HepG2 (cell line): Measurements from ENCODE around the gene EVC. TPM values are rescaled to one million over a fixed set of nuclear protein-coding genes. Genes with fewer than 3 reads are reported as not detected.

Source experiments
- ATAC-seq: fragments of 200-7000 bp; cut with Tn5 transposase; 3 replicates; pipeline ENCODE4 v1.9.1; 2020; ENCODE audit warnings: mild to moderate bottlenecking, moderate library complexity
- BruUV-seq: library from RNA; stranded (reverse); fragments of 400-500 nt; replicated peaks from 2 replicates; lab custom pipeline; 2021; lab: Mats Ljungman, UMichigan
- CTCF ChIA-PET: fragments of 300-600 bp; formaldehyde crosslinking; extraction: SDS; loops from one replicate; lab custom pipeline; 2021; ENCODE audit warnings: low total read pairs, inconsistent platforms, low intra/inter-chr PET ratio; lab: Yijun Ruan, JAX
- POLR2A ChIA-PET: fragments of 350-600 bp; sonication (Branson Sonifier 250); formaldehyde crosslinking; loops from one replicate; lab custom pipeline; 2020; ENCODE audit warnings: antibody characterized with exemption, inconsistent platforms; lab: Yijun Ruan, JAX
- DNase-seq: peaks from one replicate; pipeline ENCODE4 v3.0.0-alpha.2; 2015; ENCODE audit warnings: low spot score
- FAIRE-seq: peaks from 3 replicates; lab custom pipeline; 2011; peaks lifted over from hg19 to GRCh38; lab: Jason Lieb, UNC
- H2AFZ ChIP-seq: one replicate; pipeline ENCODE4 v1.6.1; 2011; ENCODE audit warnings: low read length, inconsistent platforms
- H3K27ac ChIP-seq: fragments of 300-600 bp; 3 replicates; pipeline ENCODE4 v1.8.0; 2011; ENCODE audit warnings: mixed run types, mild to moderate bottlenecking, mixed read lengths, low read length, inconsistent platforms; ENCODE audit not compliant: insufficient read depth; ENCODE audit errors: extremely low read length
- H3K27me3 ChIP-seq, 2 experiments: fragments of 200-600 bp in 1 of 2; 2 replicates in 1 of 2; 3 replicates in 1 of 2; pipeline versions ENCODE4 v1.6.0 to v1.8.0; 2011; ENCODE audit warnings: low read length in 2 of 2, mild to moderate bottlenecking in 2 of 2, moderate library complexity in 2 of 2, inconsistent platforms in 1 of 2; ENCODE audit not compliant: insufficient read depth in 2 of 2, control insufficient read depth in 1 of 2
- H3K36me3 ChIP-seq, 2 experiments: fragments of 200-600 bp in 1 of 2; replicated peaks in 1 of 2; 2 replicates in 1 of 2; 3 replicates in 1 of 2; pipeline versions ENCODE4 v1.5.1 to v1.8.0; 2011; ENCODE audit warnings: low read length in 2 of 2, inconsistent platforms in 1 of 2; ENCODE audit not compliant: insufficient read depth in 2 of 2, control insufficient read depth in 1 of 2
- H3K4me1 ChIP-seq: 2 replicates; pipeline ENCODE4 v1.5.1; 2012; ENCODE audit warnings: low read length, inconsistent platforms; ENCODE audit not compliant: insufficient read depth
- H3K4me2 ChIP-seq: 2 replicates; pipeline ENCODE4 v1.6.0; 2011; ENCODE audit warnings: low read depth, low read length, inconsistent platforms
- H3K4me3 ChIP-seq, 3 experiments: fragments of 200-600 bp in 1 of 3; sonication (generic), shearing (Covaris generic) in 1 of 3; replicated peaks in 1 of 3; 2 replicates each; pipeline ENCODE4 v1.5.1; 2011 to 2016; ENCODE audit warnings: low read length in 3 of 3, inconsistent platforms in 2 of 3, low read depth in 2 of 3, mild to moderate bottlenecking in 2 of 3, control low read depth in 1 of 3, mixed read lengths in 1 of 3; ENCODE audit not compliant: insufficient read depth in 1 of 3
- H3K79me2 ChIP-seq: one replicate; pipeline ENCODE4 v1.6.1; 2011; ENCODE audit warnings: low read length, inconsistent platforms; ENCODE audit not compliant: insufficient read depth
- H3K9ac ChIP-seq: 2 replicates; pipeline ENCODE4 v1.6.0; 2011; ENCODE audit warnings: mild to moderate bottlenecking, low read depth, low read length, inconsistent platforms; ENCODE audit not compliant: insufficient read depth
- H3K9me3 ChIP-seq: 2 replicates; pipeline ENCODE4 v1.5.1; 2012; ENCODE audit warnings: mild to moderate bottlenecking, low read length
- H4K20me1 ChIP-seq: 2 replicates; pipeline ENCODE4 v1.6.0; 2011; ENCODE audit warnings: inconsistent platforms, mild to moderate bottlenecking, low read length, moderate library complexity; ENCODE audit not compliant: insufficient read depth
- CEBPG ChIP-seq: IDR thresholded peaks from 2 replicates; pipeline ENCODE4 v1.6.1; 2016
- GATA4 ChIP-seq: sonication (generic); IDR thresholded peaks from 2 replicates; pipeline ENCODE4 v1.6.1; 2016; ENCODE audit warnings: antibody characterized with exemption, low read depth, borderline replicate concordance
- HDAC2 ChIP-seq: sonication (generic); formaldehyde crosslinking; IDR thresholded peaks from 2 replicates; pipeline ENCODE4 v1.4.0; 2020; ENCODE audit warnings: missing genetic modification reagents
- HNF4G ChIP-seq, 2 experiments: sonication (generic) in 1 of 2; formaldehyde crosslinking in 1 of 2; IDR thresholded peaks; 2 replicates each; pipeline versions ENCODE4 v1.4.0 to v1.6.1; 2011 to 2020; ENCODE audit warnings: borderline replicate concordance in 2 of 2, low read depth in 2 of 2, mild to moderate bottlenecking in 2 of 2, low read length in 1 of 2, missing genetic modification reagents in 1 of 2, moderate library complexity in 1 of 2
- SETDB1 ChIP-seq: sonication (generic); formaldehyde crosslinking; IDR thresholded peaks from 2 replicates; pipeline ENCODE4 v1.5.1; 2020; ENCODE audit warnings: missing genetic modification reagents, mild to moderate bottlenecking, borderline replicate concordance
- TEAD2 ChIP-seq: sonication (generic); formaldehyde crosslinking; IDR thresholded peaks from 2 replicates; pipeline ENCODE4 v1.9.0; 2021; ENCODE audit warnings: missing genetic modification reagents
- ZNF337 ChIP-seq: sonication (generic); formaldehyde crosslinking; IDR thresholded peaks from 2 replicates; pipeline ENCODE4 v1.5.1; 2020; ENCODE audit warnings: missing genetic modification reagents, low read depth, mild to moderate bottlenecking, borderline replicate concordance
- ZNF44 ChIP-seq: sonication (generic); formaldehyde crosslinking; IDR thresholded peaks from 2 replicates; pipeline ENCODE4 v1.5.1; 2020; ENCODE audit warnings: mild to moderate bottlenecking, missing genetic modification reagents
- ZNF530 ChIP-seq: sonication (generic); formaldehyde crosslinking; IDR thresholded peaks from 2 replicates; pipeline ENCODE4 v1.5.0; 2020; ENCODE audit warnings: low read depth, mild to moderate bottlenecking, missing genetic modification reagents
- ZNF564 ChIP-seq: sonication (generic); formaldehyde crosslinking; IDR thresholded peaks from 2 replicates; pipeline ENCODE4 v1.8.1; 2023; ENCODE audit warnings: mild to moderate bottlenecking, missing genetic modification reagents
- ZNF674 ChIP-seq: sonication (generic); formaldehyde crosslinking; IDR thresholded peaks from 2 replicates; pipeline ENCODE4 v1.5.0; 2020; ENCODE audit warnings: low read depth, mild to moderate bottlenecking, missing genetic modification reagents
- WGBS: methylation state at CpG from one replicate; pipeline ENCODE4 v1.1.6; 2017; ENCODE audit warnings: low lambda C conversion rate; 5-methylcytosine and 5-hydroxymethylcytosine counted together
- in situ Hi-C: cut with HindIII; loops from 2 replicates; pipeline ENCODE4 v1.10.0; 2017; ENCODE audit warnings: low pct_unique_long_range_greater_than_20kb; ENCODE audit not compliant: extremely low pct_ligation_motif_present
- intact Hi-C: fragments of 100-400 bp; cut with micrococcal nuclease; formaldehyde crosslinking; loops from one replicate; pipeline ENCODE4 v1.10.0; 2022; ENCODE audit not compliant: unreplicated experiment
- polyA plus RNA-seq, 8 experiments: library from polyadenylated mRNA; depleted of rRNA in 3 of 8; stranded (reverse) in 7 of 8; unstranded in 1 of 8; fragments of >200 nt; fragmentation: Illumina TruSeq in 4 of 8; extraction: Trizol in 4 of 8; gene quantifications; 2 replicates each; pipeline versions ENCODE4 v1.2.1 to v1.2.3, GENCODE V29; 2011 to 2016; ENCODE audit warnings: low read depth in 4 of 8, missing spikeins in 1 of 8, mixed read lengths in 1 of 8; ENCODE audit not compliant: insufficient read depth in 1 of 8
- total RNA-seq, 5 experiments: library from RNA; depleted of rRNA; stranded (reverse); fragments of >200 nt; fragmentation: Illumina TruSeq; extraction: Trizol; gene quantifications; 2 replicates each; pipeline ENCODE4 v1.2.3, GENCODE V29; 2016; ENCODE audit warnings: low read depth in 1 of 5
- TF ChIP-seq, protein P1 (sequence below): sonication (generic); formaldehyde crosslinking; IDR thresholded peaks from 2 replicates; pipeline ENCODE4 v1.4.0; 2020; ENCODE audit warnings: mild to moderate bottlenecking, missing genetic modification reagents
- TF ChIP-seq, protein P2 (sequence below): sonication (generic); formaldehyde crosslinking; IDR thresholded peaks from 2 replicates; pipeline ENCODE4 v1.4.0; 2020; ENCODE audit warnings: missing genetic modification reagents
- TF ChIP-seq, protein P3 (sequence below): conservative IDR thresholded peaks from 2 replicates; pipeline ENCODE4 v1.6.1; 2018; ENCODE audit warnings: missing genetic modification reagents
- TF ChIP-seq, protein P4 (sequence below): sonication (generic); formaldehyde crosslinking; IDR thresholded peaks from 2 replicates; pipeline ENCODE4 v1.5.1; 2020; ENCODE audit warnings: mild to moderate bottlenecking, missing genetic modification reagents

Gene EVC
- total and polyA plus RNA-seq, 2 of the 13 experiments (the other 11 are each of a cell fraction or from before 2014, with no cell fraction given) = 3.1 to 4.9 TPM

DNA sequence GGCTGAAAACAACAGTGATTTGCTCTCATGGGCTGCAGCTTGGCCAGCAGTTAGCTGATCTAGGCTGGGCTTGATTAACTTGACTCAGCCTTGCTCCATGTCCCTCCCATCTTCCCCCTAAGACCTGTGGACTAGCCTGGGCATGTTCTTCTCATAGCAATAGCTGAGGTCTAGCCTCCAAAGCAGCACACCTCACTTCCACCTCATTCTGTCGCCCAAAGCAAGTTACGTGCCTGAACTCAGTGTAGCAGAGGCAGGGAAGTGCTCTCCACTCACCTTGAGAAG lies 62.2 kb downstream of the EVC start (continued):
- TF ChIP-seq ZNF337 (no peak), HDAC2 (CRISPR knock-in tag) (no peak), SETDB1 (CRISPR knock-in tag) (no peak)
- TF ChIP-seq, protein P1, sequence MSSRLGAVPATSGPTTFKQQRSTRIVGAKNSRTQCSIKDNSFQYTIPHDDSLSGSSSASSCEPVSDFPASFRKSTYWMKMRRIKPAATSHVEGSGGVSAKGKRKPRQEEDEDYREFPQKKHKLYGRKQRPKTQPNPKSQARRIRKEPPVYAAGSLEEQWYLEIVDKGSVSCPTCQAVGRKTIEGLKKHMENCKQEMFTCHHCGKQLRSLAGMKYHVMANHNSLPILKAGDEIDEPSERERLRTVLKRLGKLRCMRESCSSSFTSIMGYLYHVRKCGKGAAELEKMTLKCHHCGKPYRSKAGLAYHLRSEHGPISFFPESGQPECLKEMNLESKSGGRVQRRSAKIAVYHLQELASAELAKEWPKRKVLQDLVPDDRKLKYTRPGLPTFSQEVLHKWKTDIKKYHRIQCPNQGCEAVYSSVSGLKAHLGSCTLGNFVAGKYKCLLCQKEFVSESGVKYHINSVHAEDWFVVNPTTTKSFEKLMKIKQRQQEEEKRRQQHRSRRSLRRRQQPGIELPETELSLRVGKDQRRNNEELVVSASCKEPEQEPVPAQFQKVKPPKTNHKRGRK (CRISPR knock-in tag) = no peak

DNA sequence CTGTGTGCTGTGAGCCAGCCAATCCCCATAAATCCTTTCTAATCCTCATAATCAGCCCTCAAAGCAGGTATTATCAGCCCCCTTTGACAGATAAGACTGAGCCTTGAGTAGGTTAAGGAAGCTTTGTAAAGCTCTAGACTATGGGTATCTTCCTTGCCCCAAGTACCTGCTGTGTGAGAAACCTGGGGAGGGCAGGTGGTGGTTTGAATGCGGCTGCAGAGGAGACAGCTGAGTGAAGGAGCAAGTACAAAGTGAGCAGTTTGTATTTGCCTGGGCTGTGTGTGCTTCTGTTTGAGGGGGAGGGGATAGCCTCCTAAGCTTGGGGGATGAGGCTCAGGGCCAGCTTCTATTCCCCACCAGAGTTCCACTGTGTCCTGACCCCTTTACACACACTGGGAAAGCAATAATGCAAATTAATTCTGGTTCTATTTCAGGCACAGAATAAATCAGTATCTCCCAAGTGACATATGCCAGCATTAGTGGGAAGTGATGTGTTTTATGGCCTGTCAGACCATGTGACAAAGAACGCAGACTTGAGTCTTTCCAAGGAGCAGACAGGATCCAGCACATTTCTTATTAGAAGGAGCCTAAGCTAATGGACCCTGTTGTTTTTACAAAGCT lies 63.5 kb downstream of the EVC start:
- CTCF ChIA-PET = no interaction called here
- Histone ChIP-seq H3K9ac (no peak overlapping the region), H3K27me3 (no peaks in the 10 kb centered on the region), H3K9me3 (peaks cover 26% of the 10 kb centered on the region), H3K36me3 (peaks cover 0 to 5% of the 10 kb centered on the region in 2 experiments; a peak in 1 of 5 replicates), H3K27ac (no peak overlapping the region), H3K4me3 (no peak overlapping the region), H4K20me1 (no peaks in the 10 kb centered on the region), H3K4me1 (no peaks in the 10 kb centered on the region), H2AFZ (no peak overlapping the region), H3K4me2 (no peak overlapping the region), H3K79me2 (no peaks in the 10 kb centered on the region)
- POLR2A ChIA-PET = no interaction called here
- no peak for DNase-seq
- intact Hi-C loops = no loop called here
- WGBS = 97% methylated on average over 2 of the region's 2 CpGs
- ATAC-seq = no peak
- in situ Hi-C loops = no loop called here
- FAIRE-seq = no peak
- no TSS peak for BruUV-seq
- TF ChIP-seq, protein P2, sequence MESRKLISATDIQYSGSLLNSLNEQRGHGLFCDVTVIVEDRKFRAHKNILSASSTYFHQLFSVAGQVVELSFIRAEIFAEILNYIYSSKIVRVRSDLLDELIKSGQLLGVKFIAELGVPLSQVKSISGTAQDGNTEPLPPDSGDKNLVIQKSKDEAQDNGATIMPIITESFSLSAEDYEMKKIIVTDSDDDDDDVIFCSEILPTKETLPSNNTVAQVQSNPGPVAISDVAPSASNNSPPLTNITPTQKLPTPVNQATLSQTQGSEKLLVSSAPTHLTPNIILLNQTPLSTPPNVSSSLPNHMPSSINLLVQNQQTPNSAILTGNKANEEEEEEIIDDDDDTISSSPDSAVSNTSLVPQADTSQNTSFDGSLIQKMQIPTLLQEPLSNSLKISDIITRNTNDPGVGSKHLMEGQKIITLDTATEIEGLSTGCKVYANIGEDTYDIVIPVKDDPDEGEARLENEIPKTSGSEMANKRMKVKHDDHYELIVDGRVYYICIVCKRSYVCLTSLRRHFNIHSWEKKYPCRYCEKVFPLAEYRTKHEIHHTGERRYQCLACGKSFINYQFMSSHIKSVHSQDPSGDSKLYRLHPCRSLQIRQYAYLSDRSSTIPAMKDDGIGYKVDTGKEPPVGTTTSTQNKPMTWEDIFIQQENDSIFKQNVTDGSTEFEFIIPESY = no peak
- TF ChIP-seq HNF4G (IDR thresholded peaks at IDR 0.05; ENCODE audit: borderline replicate concordance, low read depth, low read length) (no peak), HNF4G (CRISPR knock-in tag; IDR thresholded peaks at IDR 0.05; ENCODE audit: borderline replicate concordance, low read depth) (no peak), ZNF674 (CRISPR knock-in tag) (no peak), ZNF530 (CRISPR knock-in tag) (no peak), TEAD2 (CRISPR knock-in tag) (no peak), GATA4 (no peak), ZNF564 (no peak), ZNF44 (CRISPR knock-in tag) (no peak), CEBPG (no peak)
- TF ChIP-seq, protein P3, sequence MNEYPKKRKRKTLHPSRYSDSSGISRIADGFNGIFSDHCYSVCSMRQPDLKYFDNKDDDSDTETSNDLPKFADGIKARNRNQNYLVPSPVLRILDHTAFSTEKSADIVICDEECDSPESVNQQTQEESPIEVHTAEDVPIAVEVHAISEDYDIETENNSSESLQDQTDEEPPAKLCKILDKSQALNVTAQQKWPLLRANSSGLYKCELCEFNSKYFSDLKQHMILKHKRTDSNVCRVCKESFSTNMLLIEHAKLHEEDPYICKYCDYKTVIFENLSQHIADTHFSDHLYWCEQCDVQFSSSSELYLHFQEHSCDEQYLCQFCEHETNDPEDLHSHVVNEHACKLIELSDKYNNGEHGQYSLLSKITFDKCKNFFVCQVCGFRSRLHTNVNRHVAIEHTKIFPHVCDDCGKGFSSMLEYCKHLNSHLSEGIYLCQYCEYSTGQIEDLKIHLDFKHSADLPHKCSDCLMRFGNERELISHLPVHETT = no peak
- TF ChIP-seq, protein P4, sequence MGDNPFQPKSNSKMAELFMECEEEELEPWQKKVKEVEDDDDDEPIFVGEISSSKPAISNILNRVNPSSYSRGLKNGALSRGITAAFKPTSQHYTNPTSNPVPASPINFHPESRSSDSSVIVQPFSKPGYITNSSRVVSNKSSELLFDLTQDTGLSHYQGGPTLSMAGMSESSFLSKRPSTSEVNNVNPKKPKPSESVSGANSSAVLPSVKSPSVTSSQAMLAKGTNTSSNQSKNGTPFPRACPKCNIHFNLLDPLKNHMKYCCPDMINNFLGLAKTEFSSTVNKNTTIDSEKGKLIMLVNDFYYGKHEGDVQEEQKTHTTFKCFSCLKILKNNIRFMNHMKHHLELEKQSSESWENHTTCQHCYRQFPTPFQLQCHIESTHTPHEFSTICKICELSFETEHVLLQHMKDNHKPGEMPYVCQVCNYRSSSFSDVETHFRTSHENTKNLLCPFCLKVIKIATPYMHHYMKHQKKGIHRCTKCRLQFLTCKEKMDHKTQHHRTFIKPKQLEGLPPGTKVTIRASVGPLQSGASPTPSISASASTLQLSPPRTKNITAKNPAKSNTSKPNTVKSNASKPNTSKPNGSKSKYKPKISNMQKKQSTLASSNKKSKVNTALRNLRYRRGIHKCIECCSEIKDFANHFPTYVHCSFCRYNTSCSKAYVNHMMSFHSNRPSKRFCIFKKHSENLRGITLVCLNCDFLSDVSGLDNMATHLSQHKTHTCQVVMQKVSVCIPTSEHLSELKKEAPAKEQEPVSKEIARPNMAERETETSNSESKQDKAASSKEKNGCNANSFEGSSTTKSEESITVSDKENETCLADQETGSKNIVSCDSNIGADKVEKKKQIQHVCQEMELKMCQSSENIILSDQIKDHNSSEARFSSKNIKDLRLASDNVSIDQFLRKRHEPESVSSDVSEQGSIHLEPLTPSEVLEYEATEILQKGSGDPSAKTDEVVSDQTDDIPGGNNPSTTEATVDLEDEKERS (CRISPR knock-in tag) = no peak
